ENCODE data around the gene SERGEF. TPM values are rescaled to one million over a fixed set of nuclear protein-coding genes. Genes with fewer than 3 reads are reported as not detected.
"Not testable (repeated sequence)": the region's sequence is repeated elsewhere in the genome, so short reads cannot be mapped to it uniquely, and the experiment has no call there.

Gene SERGEF
- total and polyA plus RNA-seq, 4 donors: 20.2 to 85.0 (median 26.9) TPM

- peaks cover 0 to 6% (median 2%) of the 10 kb centered on the region in 4 donors for H3K36me3 ChIP-seq (ENCODE audit: control insufficient read depth in 4 of 4, insufficient read depth in 4 of 4, low read length in 4 of 4)
- 97 to 100% methylated on average over 1 of the region's 1 CpG for WGBS, 2 donors
- H3K9me3 ChIP-seq (ENCODE audit: control insufficient read depth in 4 of 4, insufficient read depth in 3 of 4, low read length in 3 of 4): no peaks in the 10 kb centered on the region
- H3K27ac ChIP-seq (ENCODE audit: low read depth in 1 of 2, low read length in 1 of 2): no peak overlapping the region
- no peak for DNase-seq
- no peak for ATAC-seq (ENCODE audit: insufficient read depth, low FRiP score)
- TF ChIP-seq CTCF (IDR thresholded peaks at IDR 0.05; ENCODE audit: control extremely low read depth, extremely low read depth): no peak
- H3K4me1 ChIP-seq (ENCODE audit: control insufficient read depth in 5 of 5, insufficient read depth in 5 of 5, low read length in 5 of 5): peaks cover 0 to 7% (median 0%) of the 10 kb centered on the region in 5 donors
- no peak overlapping the region for H3K9ac ChIP-seq (ENCODE audit: insufficient read depth in 1 of 2, low read length in 2 of 2)
- H3K27me3 ChIP-seq (ENCODE audit: control insufficient read depth in 3 of 3, insufficient read depth in 3 of 3, low read length in 2 of 3): no peaks in the 10 kb centered on the region
- H3K4me3 ChIP-seq: no peak overlapping the region
Measured at GRCh38 chr11:17897495-17897894, 115.4 kb downstream of the SERGEF start.

- not testable (repeated sequence) for H3K4me1 ChIP-seq (ENCODE audit: control insufficient read depth in 5 of 5, insufficient read depth in 5 of 5, low read length in 5 of 5); ATAC-seq (ENCODE audit: insufficient read depth, low FRiP score)
Measured at GRCh38 chr11:17896496-17897151, 116.2 kb downstream of the SERGEF start.

GRCh38 chr11:17894929-17895658 lies 117.8 kb downstream of the SERGEF start:
- no peak overlapping the region for H3K27ac ChIP-seq (ENCODE audit: low read depth in 1 of 2, low read length in 1 of 2)
- DNase-seq (peak; percentile 42 to 76 (median 61)), ATAC-seq (ENCODE audit: insufficient read depth, low FRiP score) (no peak)
- H3K36me3 ChIP-seq (ENCODE audit: control insufficient read depth in 4 of 4, insufficient read depth in 4 of 4, low read length in 4 of 4): peaks cover 0 to 4% (median 0%) of the 10 kb centered on the region in 4 donors
- no peaks in the 10 kb centered on the region for H3K27me3 ChIP-seq (ENCODE audit: control insufficient read depth in 3 of 3, insufficient read depth in 3 of 3, low read length in 2 of 3)
- no peak overlapping the region for H3K9ac ChIP-seq (ENCODE audit: insufficient read depth in 1 of 2, low read length in 2 of 2)
- WGBS, 2 donors: 71 to 73% methylated on average over 5 of the region's 5 CpGs
- no peak for TF ChIP-seq CTCF (IDR thresholded peaks at IDR 0.05; ENCODE audit: control extremely low read depth, extremely low read depth)
- no peak overlapping the region for H3K4me3 ChIP-seq
- H3K4me1 ChIP-seq (ENCODE audit: control insufficient read depth in 5 of 5, insufficient read depth in 5 of 5, low read length in 5 of 5): peaks cover 0 to 7% (median 0%) of the 10 kb centered on the region in 5 donors
- no peaks in the 10 kb centered on the region for H3K9me3 ChIP-seq (ENCODE audit: control insufficient read depth in 4 of 4, insufficient read depth in 3 of 4, low read length in 3 of 4)

More at GRCh38 chr11:17896496-17897151, 116.2 kb downstream of the SERGEF start:
- H3K36me3 ChIP-seq (ENCODE audit: control insufficient read depth in 4 of 4, insufficient read depth in 4 of 4, low read length in 4 of 4); H3K9ac ChIP-seq (ENCODE audit: insufficient read depth in 1 of 2, low read length in 2 of 2); DNase-seq; H3K4me3 ChIP-seq; H3K9me3 ChIP-seq (ENCODE audit: control insufficient read depth in 4 of 4, insufficient read depth in 3 of 4, low read length in 3 of 4); H3K27me3 ChIP-seq (ENCODE audit: control insufficient read depth in 3 of 3, insufficient read depth in 3 of 3, low read length in 2 of 3); H3K27ac ChIP-seq (ENCODE audit: low read depth in 1 of 2, low read length in 1 of 2): not testable (repeated sequence)
- 86 to 92% methylated on average over 5 of the region's 6 CpGs for WGBS, 2 donors

GRCh38 chr11:17892409-17892808 lies 120.4 kb downstream of the SERGEF start:
- ATAC-seq (ENCODE audit: insufficient read depth, low FRiP score) (no peak), DNase-seq (no peak)
- Histone ChIP-seq H3K36me3 (ENCODE audit: control insufficient read depth in 4 of 4, insufficient read depth in 4 of 4, low read length in 4 of 4) (peaks cover 0 to 4% (median 0%) of the 10 kb centered on the region in 4 donors), H3K27ac (ENCODE audit: low read depth in 1 of 2, low read length in 1 of 2) (no peak overlapping the region), H3K9ac (ENCODE audit: insufficient read depth in 1 of 2, low read length in 2 of 2) (no peak overlapping the region), H3K4me3 (no peak overlapping the region), H3K27me3 (ENCODE audit: control insufficient read depth in 3 of 3, insufficient read depth in 3 of 3, low read length in 2 of 3) (no peaks in the 10 kb centered on the region), H3K9me3 (ENCODE audit: control insufficient read depth in 4 of 4, insufficient read depth in 3 of 4, low read length in 3 of 4) (no peaks in the 10 kb centered on the region), H3K4me1 (ENCODE audit: control insufficient read depth in 5 of 5, insufficient read depth in 5 of 5, low read length in 5 of 5) (peaks cover 0 to 7% (median 0%) of the 10 kb centered on the region in 5 donors)
- no peak for TF ChIP-seq CTCF (IDR thresholded peaks at IDR 0.05; ENCODE audit: control extremely low read depth, extremely low read depth)
- WGBS, 2 donors: 85 to 88% methylated on average over 5 of the region's 5 CpGs

Measured in lung (tissue), 12 donors.